Mesodermal cell (in vitro differentiated cells): ENCODE results near the gene EYS.

Source experiments
- H3K27ac ChIP-seq: 2 replicates; pipeline ENCODE4 v1.7.0; 2013; ENCODE audit warnings: mild to moderate bottlenecking, low read depth, low read length, moderate library complexity; ENCODE audit not compliant: severe bottlenecking
- H3K36me3 ChIP-seq: 2 replicates; pipeline ENCODE4 v1.7.1; 2013; ENCODE audit warnings: mild to moderate bottlenecking, low read length, moderate library complexity; ENCODE audit not compliant: control insufficient read depth, insufficient read depth
- H3K4me1 ChIP-seq: one replicate; pipeline ENCODE4 v1.7.1; 2013; ENCODE audit warnings: mild to moderate bottlenecking, low read length; ENCODE audit not compliant: insufficient read depth, control insufficient read depth, poor library complexity, severe bottlenecking
- H3K4me3 ChIP-seq: 2 replicates; pipeline ENCODE4 v1.7.0; 2013; ENCODE audit warnings: low read length, control low read depth, mild to moderate bottlenecking; ENCODE audit not compliant: insufficient read depth, poor library complexity, severe bottlenecking; ENCODE audit errors: extremely low read depth
- H3K9me3 ChIP-seq: 2 replicates; pipeline ENCODE4 v1.7.1; 2013; ENCODE audit warnings: mild to moderate bottlenecking, low read length, moderate library complexity; ENCODE audit not compliant: control insufficient read depth
- WGBS, 2 experiments: methylation state at CpG; one replicate each; pipeline ENCODE4 v1.1.5; 2013; ENCODE audit warnings: missing lambda C conversion rate in 2 of 2; ENCODE audit not compliant: insufficient coverage in 2 of 2; 5-methylcytosine and 5-hydroxymethylcytosine counted together

EYS gene

GRCh38 chr6:64721865-64722264, 985.2 kb downstream of the EYS start:
- WGBS, 2 experiments: 92 to 100% methylated on average over 2 of the region's 2 CpGs

GRCh38 chr6:64717281-64717680, 989.7 kb downstream of the EYS start:
- Histone ChIP-seq H3K4me3 (no peak overlapping the region), H3K36me3 (no peaks in the 10 kb centered on the region), H3K4me1 (peaks cover 12% of the 10 kb centered on the region), H3K27ac (no peak overlapping the region), H3K9me3 (no peaks in the 10 kb centered on the region)
- 83 to 93% methylated on average over 1 to 2 of the region's 3 CpGs for WGBS, 2 experiments

More at GRCh38 chr6:64721865-64722264, 985.2 kb downstream of the EYS start:
- Histone ChIP-seq H3K36me3 (no peaks in the 10 kb centered on the region), H3K4me1 (no peaks in the 10 kb centered on the region), H3K9me3 (no peaks in the 10 kb centered on the region), H3K4me3 (no peak overlapping the region), H3K27ac (no peak overlapping the region)

- Histone ChIP-seq H3K9me3 (no peaks in the 10 kb centered on the region), H3K36me3 (no peaks in the 10 kb centered on the region), H3K27ac (no peak overlapping the region), H3K4me1 (peaks cover 15% of the 10 kb centered on the region), H3K4me3 (no peak overlapping the region)
- WGBS, 2 experiments: 93 to 100% methylated on average over 1 to 3 of the region's 3 CpGs
These were observed 991.4 kb downstream of the EYS start for GRCh38 chr6:64715624-64716023.

- Histone ChIP-seq H3K36me3 (no peaks in the 10 kb centered on the region), H3K4me3 (no peak overlapping the region), H3K4me1 (peaks cover 15% of the 10 kb centered on the region), H3K9me3 (no peaks in the 10 kb centered on the region), H3K27ac (no peak overlapping the region)
- WGBS, 2 experiments: no CpG with 5 or more reads among the region's 2 CpGs
These were observed 993.0 kb downstream of the EYS start for GRCh38 chr6:64714073-64714472.

GRCh38 chr6:64713175-64713574, 993.9 kb downstream of the EYS start:
- H3K9me3 ChIP-seq: no peaks in the 10 kb centered on the region
- peaks cover 15% of the 10 kb centered on the region for H3K4me1 ChIP-seq
- no peak overlapping the region for H3K27ac ChIP-seq
- H3K36me3 ChIP-seq: no peaks in the 10 kb centered on the region
- no CpG with 5 or more reads among the region's 1 CpG for WGBS, 2 experiments
- H3K4me3 ChIP-seq: no peak overlapping the region

- Histone ChIP-seq H3K27ac (no peak overlapping the region), H3K4me1 (peaks cover 15% of the 10 kb centered on the region), H3K9me3 (no peaks in the 10 kb centered on the region), H3K4me3 (no peak overlapping the region), H3K36me3 (no peaks in the 10 kb centered on the region)
- WGBS, 2 experiments: 44 to 50% methylated on average over 2 of the region's 2 CpGs
These were observed 994.4 kb downstream of the EYS start for GRCh38 chr6:64712606-64713005.

- Histone ChIP-seq H3K9me3 (no peaks in the 10 kb centered on the region), H3K4me3 (no peak overlapping the region), H3K36me3 (no peaks in the 10 kb centered on the region), H3K4me1 (no peaks in the 10 kb centered on the region), H3K27ac (no peak overlapping the region)
- WGBS, 2 experiments: no CpG with 5 or more reads among the region's 2 CpGs
These were observed 1003.1 kb downstream of the EYS start for GRCh38 chr6:64703922-64704321.

GRCh38 chr6:64696053-64696452, 1011.0 kb downstream of the EYS start:
- no peaks in the 10 kb centered on the region for H3K4me1 ChIP-seq
- WGBS, 2 experiments: no CpG with 5 or more reads among the region's 1 CpG
- no peak overlapping the region for H3K27ac ChIP-seq
- no peaks in the 10 kb centered on the region for H3K36me3 ChIP-seq
- H3K9me3 ChIP-seq: peaks cover 3% of the 10 kb centered on the region
- no peak overlapping the region for H3K4me3 ChIP-seq

- Histone ChIP-seq H3K27ac (no peak overlapping the region), H3K4me3 (no peak overlapping the region), H3K9me3 (peaks cover 3% of the 10 kb centered on the region), H3K36me3 (no peaks in the 10 kb centered on the region), H3K4me1 (no peaks in the 10 kb centered on the region)
- 68 to 96% methylated on average over 2 of the region's 3 CpGs for WGBS, 2 experiments
These were observed 1012.7 kb downstream of the EYS start for GRCh38 chr6:64694356-64694755.

- Histone ChIP-seq H3K4me1 (no peaks in the 10 kb centered on the region), H3K9me3 (peaks cover 3% of the 10 kb centered on the region), H3K36me3 (no peaks in the 10 kb centered on the region), H3K27ac (no peak overlapping the region), H3K4me3 (no peak overlapping the region)
- WGBS, 2 experiments: no CpG with 5 or more reads among the region's 3 CpGs
These were observed 1016.0 kb downstream of the EYS start for GRCh38 chr6:64691064-64691463.

- no peak overlapping the region for H3K4me3 ChIP-seq
- no peaks in the 10 kb centered on the region for H3K9me3 ChIP-seq
- H3K36me3 ChIP-seq: no peaks in the 10 kb centered on the region
- WGBS, 2 experiments: 60 to 64% methylated on average over 1 to 2 of the region's 2 CpGs
- H3K4me1 ChIP-seq: peaks cover 19% of the 10 kb centered on the region
- no peak overlapping the region for H3K27ac ChIP-seq
These were observed 1021.6 kb downstream of the EYS start for GRCh38 chr6:64685401-64685800.
